ENCODE data around the gene RNU5B-1.

DNA sequence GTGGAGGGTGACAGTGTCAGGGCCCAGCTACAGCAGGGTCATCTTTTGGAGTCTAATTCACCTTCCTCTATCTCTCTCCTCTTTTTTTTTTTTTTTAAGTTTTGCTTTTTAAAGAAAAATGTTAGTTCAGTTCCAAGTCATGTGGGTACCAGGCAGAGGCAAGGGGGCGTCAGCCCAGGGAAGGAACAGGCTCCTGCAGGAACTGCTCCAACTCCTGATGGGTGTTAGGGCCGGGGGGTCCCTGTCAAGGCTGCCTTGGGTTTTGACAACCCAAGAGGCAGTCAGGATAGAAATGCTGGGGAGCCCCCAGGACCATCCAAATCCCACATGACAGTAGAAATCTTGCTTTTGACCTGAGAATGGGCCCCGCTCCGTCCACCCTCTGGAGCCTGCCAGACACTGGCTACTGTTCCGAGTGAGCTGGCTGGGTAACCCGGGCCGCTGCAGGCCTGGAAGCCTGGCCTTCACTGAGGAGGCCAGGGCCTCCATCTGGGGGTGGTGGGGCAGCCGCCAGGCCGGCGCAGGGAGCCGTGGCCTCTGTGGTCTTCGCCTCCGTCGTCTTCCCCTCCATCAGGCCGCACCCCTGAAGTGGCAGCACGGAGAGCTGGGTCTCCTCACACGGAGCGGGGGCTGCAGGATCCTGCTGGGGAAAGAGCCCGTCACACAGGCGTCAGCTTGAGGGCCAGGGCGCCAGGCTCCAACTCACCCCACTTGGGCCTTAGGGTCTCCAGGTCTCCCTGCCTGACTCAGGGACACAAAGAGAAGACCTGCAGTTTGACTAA lies 24.2 kb downstream of the RNU5B-1 start:
- TF ChIP-seq, protein P1, sequence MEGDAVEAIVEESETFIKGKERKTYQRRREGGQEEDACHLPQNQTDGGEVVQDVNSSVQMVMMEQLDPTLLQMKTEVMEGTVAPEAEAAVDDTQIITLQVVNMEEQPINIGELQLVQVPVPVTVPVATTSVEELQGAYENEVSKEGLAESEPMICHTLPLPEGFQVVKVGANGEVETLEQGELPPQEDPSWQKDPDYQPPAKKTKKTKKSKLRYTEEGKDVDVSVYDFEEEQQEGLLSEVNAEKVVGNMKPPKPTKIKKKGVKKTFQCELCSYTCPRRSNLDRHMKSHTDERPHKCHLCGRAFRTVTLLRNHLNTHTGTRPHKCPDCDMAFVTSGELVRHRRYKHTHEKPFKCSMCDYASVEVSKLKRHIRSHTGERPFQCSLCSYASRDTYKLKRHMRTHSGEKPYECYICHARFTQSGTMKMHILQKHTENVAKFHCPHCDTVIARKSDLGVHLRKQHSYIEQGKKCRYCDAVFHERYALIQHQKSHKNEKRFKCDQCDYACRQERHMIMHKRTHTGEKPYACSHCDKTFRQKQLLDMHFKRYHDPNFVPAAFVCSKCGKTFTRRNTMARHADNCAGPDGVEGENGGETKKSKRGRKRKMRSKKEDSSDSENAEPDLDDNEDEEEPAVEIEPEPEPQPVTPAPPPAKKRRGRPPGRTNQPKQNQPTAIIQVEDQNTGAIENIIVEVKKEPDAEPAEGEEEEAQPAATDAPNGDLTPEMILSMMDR (IDR thresholded peaks at IDR 0.05; ENCODE audit: poor library complexity, severe bottlenecking) = no peak
- TF ChIP-seq EZH2 (IDR thresholded peaks at IDR 0.05; ENCODE audit: borderline replicate concordance, insufficient read depth, low read length, poor library complexity, severe bottlenecking) = no peak
